GM11168 (cell line): ENCODE data around the gene NUP62.

Source experiments
- in situ Hi-C: fragments of 300-500 bp; cut with MboI; formaldehyde crosslinking; loops from one replicate; pipeline ENCODE4 v1.12.0; 2022; ENCODE audit warnings: low sequenced_read_pairs; ENCODE audit not compliant: unreplicated experiment

The NUP62 gene

GRCh38 chr19:49872245-49873128 is 56.8 kb downstream of the NUP62 start:
- in situ Hi-C loops, result no loop called here

GRCh38 chr19:49871349-49871985 is 57.8 kb downstream of the NUP62 start:
- in situ Hi-C loops, result no loop called here

- in situ Hi-C loops, result no loop called here
These were observed 58.9 kb downstream of the NUP62 start for GRCh38 chr19:49870309-49870901.

GRCh38 chr19:49869484-49870308 is 59.6 kb downstream of the NUP62 start:
- in situ Hi-C loops, result no loop called here

GRCh38 chr19:49869009-49869483 is 60.3 kb downstream of the NUP62 start:
- in situ Hi-C loops, result no loop called here

GRCh38 chr19:49866933-49867782 is 62.1 kb downstream of the NUP62 start, which contains the start of gene PNKP:
TSS of gene PNKP (minus strand) at chr19:49867576. CDS start at chr19:49867204, 372 bp downstream.
- in situ Hi-C loops, result no loop called here

GRCh38 chr19:49864890-49865289 is 64.4 kb downstream of the NUP62 start:
- in situ Hi-C loops, result no loop called here

GRCh38 chr19:49863935-49864320 is 65.4 kb downstream of the NUP62 start:
- in situ Hi-C loops, result no loop called here

- in situ Hi-C loops, result no loop called here
These were observed 65.9 kb downstream of the NUP62 start for GRCh38 chr19:49863254-49863934.

- in situ Hi-C loops, result no loop called here
These were observed 66.7 kb downstream of the NUP62 start for GRCh38 chr19:49862391-49863253.

GRCh38 chr19:49861541-49862378 is 67.5 kb downstream of the NUP62 start:
- in situ Hi-C loops, result no loop called here

GRCh38 chr19:49861107-49861506 is 68.2 kb downstream of the NUP62 start:
- in situ Hi-C loops, result no loop called here

GRCh38 chr19:49860336-49861102 is 68.8 kb downstream of the NUP62 start:
- in situ Hi-C loops, result no loop called here

- in situ Hi-C loops, result no loop called here
These were observed 69.5 kb downstream of the NUP62 start for GRCh38 chr19:49859682-49860335.

- in situ Hi-C loops, result no loop called here
These were observed 71.0 kb downstream of the NUP62 start for GRCh38 chr19:49858088-49858985.
